CD4-positive, alpha-beta T cell treated with Interferon alpha-2 for 1 hour (primary cell): ENCODE measurements around the gene TRMU.

Experiments used
- DNase-seq, 2 donors: peaks; one replicate each; pipeline ENCODE4 v3.0.0-alpha.2; 2020 to 2022

The TRMU gene

GRCh38 chr22:46357711-46358520 lies 22.4 kb downstream of the TRMU start:
- DNase-seq: no peak

DNA sequence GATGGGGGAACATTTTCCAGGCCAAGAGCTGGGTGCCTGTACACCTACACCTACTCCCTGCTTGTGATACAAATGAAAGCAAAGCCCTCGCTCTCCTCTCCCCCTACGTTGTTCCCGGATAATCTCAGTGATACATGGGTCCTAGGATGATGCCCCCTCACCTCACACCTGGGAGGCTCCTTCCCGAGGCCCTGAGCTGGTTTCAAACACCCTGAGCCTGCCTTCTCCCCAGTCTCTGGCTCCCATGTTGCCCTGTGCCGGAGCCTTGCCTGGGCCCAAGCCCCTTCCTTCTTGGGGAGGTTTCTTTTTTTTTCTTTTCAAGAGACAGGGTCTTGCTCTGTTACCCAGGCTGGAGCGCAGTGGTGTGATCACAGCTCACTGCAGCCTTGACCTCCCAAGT lies 23.3 kb downstream of the TRMU start:
- no peak for DNase-seq

DNA sequence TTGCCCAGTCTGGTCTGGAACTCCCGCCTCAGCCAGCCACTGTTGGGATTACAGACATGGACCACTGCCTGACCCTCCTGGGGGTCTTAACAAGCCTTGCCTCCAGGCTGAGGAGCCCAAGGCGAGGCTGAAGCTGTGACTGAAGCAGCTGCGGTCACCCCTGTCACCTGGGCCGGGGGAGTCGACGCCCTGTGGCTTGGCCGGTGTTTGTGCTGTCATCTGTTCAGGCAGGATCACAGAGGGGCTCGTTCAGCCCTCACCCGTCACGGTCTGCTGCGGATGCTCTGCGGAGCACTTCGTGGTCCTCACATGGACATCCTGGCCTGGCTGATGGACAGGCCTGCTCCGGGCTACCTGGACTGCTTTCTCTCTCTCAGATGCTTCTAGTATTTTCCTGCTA lies 23.8 kb downstream of the TRMU start:
- no peak for DNase-seq

GRCh38 chr22:46360097-46360496 lies 24.6 kb downstream of the TRMU start:
- DNase-seq: no peak

DNA sequence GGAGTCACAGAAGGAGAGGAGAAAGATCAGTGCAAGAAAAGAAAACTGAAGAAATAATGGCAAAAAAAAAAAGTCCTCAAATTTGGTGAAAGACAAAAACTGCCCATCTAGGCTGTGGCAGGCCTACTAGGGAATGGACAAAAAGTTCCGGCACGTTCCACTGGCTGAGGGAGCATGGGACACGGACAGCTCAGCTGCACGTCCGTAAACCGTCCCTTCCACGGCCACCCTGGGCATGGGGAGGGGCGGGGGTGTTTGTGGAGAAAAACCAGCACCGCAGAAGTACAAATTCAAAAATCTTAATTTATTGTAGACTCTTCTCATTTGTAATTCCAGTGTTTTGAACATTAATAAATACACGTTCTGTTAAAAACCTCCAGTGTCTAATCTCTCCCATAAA lies 25.4 kb downstream of the TRMU start:
- no peak for DNase-seq

GRCh38 chr22:46361826-46362202 lies 26.3 kb downstream of the TRMU start:
- DNase-seq: no peak

DNA sequence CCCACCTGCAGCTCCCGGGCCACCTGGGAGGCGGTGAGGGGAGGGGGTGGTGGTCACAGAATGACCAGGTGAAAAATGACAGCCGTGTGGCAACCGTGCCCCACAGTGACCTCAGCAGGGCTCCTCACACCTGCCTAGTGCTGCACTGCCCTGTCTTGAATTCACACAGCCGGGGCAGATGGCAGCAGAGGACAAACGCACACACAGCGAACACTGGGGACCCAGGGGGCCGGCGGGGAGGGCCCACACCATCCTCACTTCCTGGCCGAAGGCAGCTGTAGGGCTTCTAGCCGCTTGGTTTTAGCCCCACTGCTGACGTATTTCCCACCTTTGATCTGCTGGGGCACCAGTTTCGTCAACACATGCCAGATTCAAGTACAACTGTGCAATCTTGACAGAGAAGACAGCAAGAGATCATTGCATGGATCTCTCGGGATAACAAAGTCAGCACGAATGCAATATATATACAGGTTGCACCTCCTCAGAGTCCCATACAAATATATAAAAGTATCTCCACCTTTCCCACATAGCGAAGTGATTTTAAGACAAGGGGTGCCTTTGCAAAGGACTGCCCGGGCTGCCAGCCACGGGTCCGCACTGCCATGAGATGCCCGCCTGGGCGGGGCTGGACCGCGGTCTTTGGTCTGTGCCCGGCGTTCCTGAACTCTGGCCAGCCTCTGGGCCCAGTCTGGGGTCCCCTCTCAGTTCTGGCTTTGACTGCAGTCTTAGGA lies 26.9 kb downstream of the TRMU start:
- DNase-seq: no peak

GRCh38 chr22:46362934-46363515 lies 27.5 kb downstream of the TRMU start:
- no peak for DNase-seq

GRCh38 chr22:46363611-46364321 lies 28.3 kb downstream of the TRMU start:
- DNase-seq: no peak

DNA sequence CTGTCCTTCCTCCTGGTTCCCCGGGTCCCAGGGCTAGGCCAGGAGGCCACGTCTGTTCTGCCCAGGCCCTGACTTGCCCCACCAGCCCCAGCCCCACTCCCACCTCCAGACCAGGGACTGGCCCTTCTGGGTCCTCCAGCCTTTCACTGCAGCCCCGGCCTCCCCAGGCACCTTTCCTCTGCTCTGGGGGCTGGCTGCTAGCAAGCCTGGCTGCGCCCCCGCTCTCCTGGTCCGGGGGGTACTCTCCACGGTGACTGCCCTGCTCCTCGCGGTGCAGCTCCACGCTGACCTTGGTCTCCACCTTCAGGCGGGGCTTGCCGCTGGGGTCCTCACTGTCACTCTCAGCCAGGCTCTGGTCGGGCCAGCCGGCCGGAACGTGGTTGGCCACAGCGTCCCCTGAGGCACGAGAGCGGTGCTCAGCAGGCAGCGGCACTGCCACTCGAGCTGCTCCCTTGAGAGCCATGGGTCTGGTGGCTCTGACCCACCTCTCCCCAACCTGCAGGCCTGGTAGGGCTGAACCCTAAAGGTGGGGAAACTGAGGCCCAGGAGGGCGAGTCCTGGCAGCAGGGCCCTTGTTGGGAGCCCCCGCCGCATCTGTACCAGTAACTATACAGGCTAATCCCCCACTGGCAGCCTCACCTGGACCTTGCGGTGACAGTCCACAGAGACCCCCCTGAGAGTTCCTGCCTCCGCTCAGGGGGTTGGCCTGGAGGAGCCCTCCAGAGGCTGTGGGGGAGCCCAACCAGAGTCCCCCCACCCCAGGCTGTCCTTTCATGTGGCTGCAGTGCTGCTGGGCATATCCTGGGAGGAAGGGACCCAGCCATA lies 29.0 kb downstream of the TRMU start:
- no peak for DNase-seq

DNA sequence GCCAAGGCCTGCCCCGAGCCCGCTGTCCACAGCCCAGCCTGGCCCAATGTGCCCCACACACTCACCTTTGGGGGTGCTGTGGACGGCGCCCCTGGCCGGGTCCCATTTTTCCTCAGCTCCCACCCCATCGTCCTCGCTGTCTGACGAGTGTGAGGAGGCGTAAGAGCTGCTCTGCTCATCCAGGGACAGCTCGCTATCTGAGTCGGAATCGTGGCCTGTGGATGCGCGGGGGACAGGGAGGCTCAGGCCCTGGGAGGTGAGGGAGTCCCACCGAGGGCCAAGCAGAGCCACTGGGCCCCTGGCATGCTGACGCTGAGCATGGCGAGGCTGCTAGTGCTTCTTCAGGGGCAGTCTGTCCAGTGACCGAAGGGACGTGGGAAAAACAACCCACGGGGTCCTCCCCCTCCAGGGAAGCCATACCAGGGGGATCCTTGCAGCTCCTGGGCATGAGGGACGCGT lies 29.7 kb downstream of the TRMU start:
- DNase-seq: no peak

GRCh38 chr22:46366327-46366731 lies 30.8 kb downstream of the TRMU start:
- no peak for DNase-seq

- no peak for DNase-seq
These were observed 31.5 kb downstream of the TRMU start for GRCh38 chr22:46366801-46367706.

- peak; percentile 62 to 75 for DNase-seq
These were observed 32.2 kb downstream of the TRMU start for GRCh38 chr22:46367707-46368191.

DNA sequence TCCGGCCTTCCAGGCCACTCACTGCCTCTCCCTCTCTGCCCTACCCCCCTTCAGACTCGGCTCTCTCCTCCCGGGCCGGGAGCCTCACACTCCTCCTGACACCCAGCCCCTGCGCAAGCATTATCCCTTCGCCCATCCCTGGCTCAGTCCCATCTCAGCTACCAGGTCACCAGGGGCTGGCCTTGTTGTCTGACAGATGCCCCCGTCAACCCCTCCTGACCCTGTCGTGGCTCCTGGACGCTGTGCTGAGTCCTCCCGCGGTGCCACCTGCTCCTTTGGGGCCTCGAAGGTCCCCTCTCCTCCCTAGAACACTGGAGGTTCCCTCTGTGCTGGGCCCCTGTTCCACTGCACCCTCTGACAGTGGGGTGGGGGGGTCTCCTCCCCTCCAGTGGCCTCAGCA lies 32.9 kb downstream of the TRMU start:
- DNase-seq: no peak

- DNase-seq: no peak
These were observed 33.6 kb downstream of the TRMU start for GRCh38 chr22:46368871-46369715.

- DNase-seq: peak in 1 of 2 donors; percentile 16
These were observed 34.4 kb downstream of the TRMU start for GRCh38 chr22:46369716-46370583.

DNA sequence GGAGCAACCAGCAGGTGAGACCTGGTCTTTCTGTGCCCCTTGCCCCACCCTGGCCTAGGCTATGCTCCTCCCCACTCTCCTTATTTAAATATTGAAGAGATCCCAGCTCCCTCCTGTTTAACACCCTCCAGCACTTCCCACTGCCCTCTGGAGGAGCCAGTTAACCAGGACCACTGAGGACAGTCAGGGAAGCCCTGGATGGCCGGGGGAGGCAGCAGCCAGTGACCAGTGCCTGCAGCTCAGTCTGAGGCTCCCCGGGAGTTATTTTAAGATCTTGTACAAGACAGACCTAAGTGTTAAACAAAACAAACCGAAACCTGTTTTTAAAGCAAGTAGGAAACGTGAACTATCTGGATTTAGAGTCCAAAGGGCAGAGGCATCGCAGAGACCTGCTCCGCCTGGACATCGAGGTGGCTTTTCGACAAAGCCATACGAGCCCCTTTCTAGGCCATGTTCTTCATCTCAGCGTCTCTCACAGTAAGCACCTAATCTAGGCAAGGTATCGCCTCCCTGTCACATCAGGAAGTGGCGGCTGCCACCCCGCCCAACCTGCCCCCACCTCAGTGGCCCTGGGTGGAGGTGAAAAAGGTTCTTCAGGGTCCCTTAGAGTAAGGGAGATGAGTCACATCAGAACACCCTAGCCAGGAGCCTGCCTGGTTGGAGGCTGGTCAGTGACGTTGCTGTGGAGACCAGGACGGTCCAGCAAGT lies 35.2 kb downstream of the TRMU start:
- peak; percentile 51 to 70 for DNase-seq
